Iris pigment epithelial cell (primary cell): ENCODE results near the gene MPIG6B.
A peak's percentile ranks its signal among the peaks of the same experiment; 100 is the strongest.

Experiments used
- DNase-seq: peaks from one replicate; pipeline ENCODE4 v3.0.0-alpha.2; 2011; ENCODE audit warnings: low read depth

Gene MPIG6B

DNA sequence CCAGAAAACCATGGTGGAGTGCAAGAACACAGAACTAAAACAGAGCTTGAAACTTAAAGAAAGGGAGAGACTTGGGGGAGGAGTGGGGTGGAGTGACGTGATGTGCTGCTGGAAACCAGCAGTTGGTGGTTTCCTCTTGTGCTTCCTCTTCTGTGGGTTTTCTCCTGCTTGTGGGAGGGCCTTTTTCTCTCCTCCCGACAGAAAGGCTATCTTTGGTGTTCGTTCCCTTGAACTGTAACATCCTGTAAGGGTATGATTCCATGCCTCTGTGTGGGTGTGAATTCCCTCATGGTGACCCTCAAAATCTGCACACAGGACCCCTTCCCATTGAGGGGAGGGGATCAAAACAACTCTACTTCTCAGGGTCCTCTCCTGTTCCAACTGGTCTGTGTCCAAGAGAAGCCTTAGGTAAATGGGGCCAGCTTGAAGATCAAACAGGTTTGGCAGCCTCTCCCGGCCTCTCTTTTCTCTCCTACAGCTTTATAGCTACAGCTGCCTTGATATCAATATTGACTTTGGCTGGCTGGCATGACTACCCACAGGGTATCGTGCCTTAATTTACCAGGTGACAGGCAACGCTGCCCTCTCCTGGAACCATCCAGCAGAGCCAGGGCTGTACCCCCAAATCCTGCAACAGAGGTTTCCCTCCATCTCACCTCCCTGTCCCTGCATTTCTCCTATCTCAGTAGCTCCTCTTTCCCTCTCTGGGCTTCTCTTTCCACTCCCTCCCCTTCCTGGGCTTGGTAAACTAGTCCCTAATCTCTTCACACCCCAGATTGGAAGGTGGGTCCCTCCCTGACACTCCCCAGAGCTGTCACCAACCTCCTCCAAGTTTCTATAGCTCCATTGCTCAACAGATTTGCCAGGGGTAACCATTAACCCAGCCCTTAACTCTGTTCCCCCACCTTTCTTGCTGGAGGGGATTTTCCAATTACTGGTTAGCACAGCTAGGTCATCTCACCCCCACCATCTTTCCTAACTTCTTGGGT is 15.1 kb downstream of the MPIG6B start:
- peak; percentile 94 for DNase-seq

DNA sequence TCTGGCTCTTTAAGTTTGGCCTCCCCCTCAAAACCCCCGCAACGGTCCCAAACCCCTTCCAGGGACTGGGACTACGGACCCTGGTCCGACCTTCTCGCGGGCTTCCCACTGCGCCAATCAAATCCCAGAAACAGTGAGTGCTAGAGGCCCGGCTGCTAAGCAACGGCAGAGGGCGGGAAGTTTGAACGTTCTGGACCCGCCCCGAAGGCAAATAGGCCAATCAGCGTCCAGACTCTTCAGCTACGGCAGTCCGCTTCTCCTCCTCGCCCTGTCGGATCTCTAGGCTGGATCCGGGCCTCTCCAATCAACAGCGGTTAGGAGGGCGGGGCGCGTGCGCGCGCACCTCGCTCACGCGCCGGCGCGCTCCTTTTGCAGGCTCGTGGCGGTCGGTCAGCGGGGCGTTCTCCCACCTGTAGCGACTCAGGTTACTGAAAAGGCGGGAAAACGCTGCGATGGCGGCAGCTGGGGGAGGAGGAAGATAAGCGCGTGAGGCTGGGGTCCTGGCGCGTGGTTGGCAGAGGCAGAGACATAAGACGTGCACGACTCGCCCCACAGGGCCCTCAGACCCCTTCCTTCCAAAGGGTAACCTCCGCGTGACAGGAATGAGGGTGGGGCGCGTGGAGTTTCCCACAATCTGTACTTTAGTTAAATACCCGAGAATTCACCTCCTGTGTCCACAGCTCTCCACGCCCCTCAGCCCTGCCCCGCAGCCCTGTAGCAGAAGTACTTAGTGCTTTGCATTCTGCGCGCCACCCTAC is 16.6 kb downstream of the MPIG6B start, which contains the start of gene MSH5:
TSS of gene MSH5 (plus strand) at position 367 of the 758 bp plus-strand sequence. CDS start 462 bp downstream, outside the sequence.
- peak; percentile 99 for DNase-seq

DNA sequence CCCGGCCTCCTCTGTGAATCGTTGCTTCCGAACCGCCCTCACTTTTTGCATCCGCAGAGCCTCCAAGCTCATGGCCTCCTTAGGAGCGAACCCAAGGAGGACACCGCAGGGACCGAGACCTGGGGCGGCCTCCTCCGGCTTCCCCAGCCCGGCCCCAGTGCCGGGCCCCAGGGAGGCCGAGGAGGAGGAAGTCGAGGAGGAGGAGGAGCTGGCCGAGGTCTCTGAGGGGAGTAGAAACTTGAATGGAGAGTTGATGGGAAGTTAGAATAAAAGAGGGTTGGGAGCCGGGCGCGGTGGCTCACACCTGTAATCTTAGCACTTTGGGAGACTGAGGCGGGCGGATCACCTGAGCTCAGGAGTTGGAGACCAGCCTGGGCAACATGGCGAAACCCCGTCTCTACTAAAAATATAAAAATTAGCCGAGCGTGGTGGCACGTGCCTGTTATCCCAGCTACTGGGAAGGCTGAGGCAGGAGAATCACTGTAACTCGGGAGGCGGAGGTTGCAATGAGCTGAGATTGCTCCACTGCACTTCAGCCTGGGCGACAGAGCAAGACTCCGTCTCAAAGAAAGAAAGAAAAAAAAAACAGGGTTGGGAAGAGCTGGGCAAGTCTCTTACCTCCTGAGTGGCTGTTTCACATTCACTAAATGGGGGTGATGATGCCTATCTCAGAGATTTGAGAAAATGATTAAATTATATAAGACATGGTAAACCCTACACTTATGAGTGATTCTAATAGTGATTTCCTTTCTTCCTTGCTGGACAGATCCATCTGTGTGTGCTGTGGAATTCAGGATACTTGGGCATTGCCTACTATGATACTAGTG is 17.4 kb downstream of the MPIG6B start:
- no peak for DNase-seq

DNA sequence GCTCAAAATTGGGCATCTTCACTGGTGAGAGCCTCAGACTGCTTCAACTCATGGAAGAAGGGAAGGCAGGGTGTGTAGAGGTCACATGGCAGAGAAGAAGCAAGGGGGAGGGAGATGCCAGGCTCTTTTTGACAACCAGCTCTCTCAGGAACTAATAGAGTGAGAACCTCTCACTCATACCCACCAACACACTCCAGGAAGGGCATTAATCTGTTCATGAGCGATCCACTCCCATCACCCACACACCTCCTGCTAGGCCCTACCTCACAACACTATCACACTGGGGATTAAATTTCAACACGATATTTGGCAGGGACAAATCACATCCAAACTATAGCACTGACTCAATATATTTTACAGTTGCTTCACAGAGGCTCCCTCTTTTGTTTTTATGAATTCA is 18.6 kb downstream of the MPIG6B start:
- no peak for DNase-seq

DNA sequence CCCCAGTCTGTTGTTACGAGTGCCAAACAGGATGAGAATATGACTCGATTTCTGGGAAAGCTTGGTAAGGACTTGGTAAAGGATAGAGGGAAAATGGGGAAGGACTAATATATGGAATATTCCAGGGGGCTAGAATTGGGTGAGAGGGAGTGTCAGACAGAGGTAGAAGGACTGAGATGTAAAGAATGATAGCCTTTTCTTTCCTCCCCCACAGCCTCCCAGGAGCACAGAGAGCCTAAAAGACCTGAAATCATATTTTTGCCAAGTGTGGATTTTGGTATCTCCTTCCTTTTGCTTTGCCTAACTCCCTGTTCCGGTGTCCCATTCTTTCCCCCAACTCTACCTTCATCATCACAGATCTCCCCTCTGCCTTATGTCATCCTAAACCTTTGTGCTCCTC is 19.7 kb downstream of the MPIG6B start:
- no peak for DNase-seq

DNA sequence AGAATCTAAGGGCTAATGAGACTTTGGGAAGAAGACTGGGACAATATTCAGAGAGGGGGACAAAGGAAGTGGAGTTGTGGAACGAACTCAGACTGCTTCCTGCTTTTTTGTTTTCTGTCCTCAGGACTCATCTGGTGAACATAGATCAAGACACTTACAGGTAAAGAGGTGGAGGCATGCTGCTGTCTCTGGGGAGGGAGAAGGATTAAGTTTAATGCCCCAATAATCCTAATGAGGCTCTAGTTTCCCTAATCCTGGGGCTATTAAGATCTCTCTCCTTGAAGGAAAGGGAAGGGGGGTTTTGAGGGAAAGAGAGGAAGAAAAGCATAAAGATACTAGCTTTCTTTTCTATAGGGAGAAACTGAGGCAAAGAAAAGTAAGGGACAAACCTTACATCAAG is 21.2 kb downstream of the MPIG6B start:
- DNase-seq = no peak

DNA sequence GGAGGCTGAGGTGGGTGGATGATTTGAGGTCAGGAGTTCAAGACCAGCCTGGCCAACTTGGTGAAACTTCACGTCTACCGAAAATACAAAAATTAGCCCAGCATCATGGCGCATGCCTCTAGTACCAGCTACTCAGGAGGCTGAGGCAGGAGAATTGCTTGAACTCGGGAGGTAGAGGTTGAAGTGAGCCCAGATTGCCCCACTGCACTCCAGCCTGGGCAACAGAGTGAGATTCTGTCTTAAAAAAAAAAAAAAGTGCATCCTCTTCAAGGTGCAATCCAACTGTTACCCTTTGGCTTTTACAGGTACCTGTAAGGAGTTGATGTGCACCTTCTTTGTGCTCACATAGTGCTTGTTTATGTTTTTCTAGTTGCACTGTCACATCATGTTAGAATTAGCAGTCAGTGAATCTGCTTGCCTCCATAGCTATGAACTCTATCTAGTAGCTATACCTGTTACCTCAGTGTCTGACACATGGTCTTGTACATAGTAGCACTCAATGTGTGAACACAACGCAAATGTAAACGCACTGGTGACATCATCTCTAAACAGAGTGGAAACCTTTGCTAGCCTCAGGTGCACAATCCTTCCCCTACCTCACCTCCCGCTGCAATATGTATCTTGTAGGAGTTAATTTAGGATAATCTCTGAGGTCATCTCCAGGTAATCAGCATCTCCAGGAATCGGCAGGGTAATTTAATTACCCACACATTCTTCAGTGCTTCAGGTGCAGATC is 26.3 kb downstream of the MPIG6B start:
- DNase-seq = no peak

DNA sequence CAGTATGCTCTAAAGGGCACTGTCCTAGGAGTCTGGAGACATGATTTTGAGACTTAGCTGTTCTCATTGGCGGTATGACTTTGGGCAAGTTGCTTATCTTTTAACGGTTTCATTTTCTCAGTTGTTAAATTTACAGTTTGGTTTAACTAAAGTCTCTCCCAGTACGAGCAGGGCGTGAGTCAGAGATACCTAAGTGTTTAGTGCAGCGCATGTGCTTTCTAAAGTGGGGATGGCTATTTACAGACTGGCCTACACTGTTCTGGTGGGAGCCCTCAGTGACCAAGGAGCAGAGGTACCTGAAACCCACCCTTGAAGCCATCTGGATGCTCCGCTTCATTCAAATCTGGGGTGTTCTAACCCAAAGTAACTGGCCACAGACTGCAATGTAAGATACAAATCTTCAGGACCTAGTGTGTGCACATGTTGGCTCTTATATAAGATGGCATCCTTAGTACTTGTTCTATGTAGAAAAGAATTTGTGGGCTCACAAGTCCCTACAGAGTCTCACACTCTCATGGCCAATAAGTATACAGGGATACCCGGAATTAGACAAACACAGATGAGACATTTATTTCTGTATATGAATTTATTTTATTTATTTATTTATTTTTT is 27.3 kb downstream of the MPIG6B start:
- DNase-seq = peak; percentile 86

DNA sequence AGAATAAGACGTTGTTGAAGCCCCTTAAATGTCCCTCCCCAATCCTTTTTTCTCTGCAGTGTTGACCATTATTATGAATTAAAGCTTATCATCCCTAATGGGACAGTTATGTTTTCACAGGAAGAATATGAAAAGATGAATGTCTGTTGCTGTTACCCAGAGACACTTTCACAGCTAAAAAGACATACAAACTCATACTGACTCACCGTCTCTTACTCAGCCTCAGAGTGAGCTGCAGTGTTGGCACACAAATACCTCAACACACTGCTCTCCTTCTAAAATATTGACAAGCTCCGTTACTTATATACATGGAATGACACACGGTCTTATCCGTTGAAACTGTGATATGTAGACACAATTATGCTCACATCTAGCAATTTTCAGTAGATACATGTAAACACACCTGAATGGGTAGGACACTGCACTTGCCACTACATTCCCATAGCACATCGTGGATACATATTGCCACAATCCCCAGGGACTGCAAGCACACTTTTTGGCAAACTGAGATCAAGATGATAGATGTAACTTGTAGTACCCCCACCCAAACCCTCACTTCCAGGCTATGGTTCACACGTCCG is 29.7 kb downstream of the MPIG6B start:
- DNase-seq = peak; percentile 88

DNA sequence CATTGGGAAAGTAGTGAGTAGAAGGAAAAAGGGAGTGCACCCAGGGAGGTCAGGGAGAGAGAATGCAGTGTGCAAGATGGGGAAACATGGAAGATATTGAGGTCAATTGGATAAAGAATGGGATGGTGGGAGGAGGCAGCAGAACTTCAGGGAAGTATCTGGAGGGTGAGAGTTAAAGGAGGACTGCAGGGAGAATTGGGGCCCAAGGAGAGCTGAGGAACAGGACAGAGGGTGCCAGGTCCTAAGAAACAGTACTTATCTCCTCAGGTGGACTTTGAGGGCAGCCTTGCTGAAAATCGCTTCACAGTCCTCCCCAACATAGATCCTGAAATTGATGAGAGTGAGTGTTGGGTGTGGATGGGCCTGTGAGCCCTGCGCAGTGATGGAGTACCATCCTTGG is 35.1 kb downstream of the MPIG6B start:
- no peak for DNase-seq

DNA sequence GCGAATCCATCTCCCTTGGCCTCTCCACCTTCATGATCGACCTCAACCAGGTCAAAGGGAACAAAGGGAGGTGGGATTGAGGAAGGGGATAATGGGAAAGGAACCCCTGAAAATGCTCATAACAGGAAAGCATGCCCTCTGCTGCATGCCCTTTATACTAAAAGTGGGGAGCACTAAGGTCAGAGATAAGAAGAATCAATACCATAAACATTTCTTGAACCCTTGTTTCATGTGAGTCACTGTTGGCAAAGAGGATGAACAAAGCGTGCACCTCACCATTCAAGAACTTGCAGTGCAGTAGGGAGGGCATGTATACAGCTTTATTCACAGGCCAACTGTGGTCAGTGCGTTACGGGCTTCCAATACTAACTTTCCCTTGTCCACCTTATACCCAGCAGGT is 37.6 kb downstream of the MPIG6B start:
- no peak for DNase-seq

DNA sequence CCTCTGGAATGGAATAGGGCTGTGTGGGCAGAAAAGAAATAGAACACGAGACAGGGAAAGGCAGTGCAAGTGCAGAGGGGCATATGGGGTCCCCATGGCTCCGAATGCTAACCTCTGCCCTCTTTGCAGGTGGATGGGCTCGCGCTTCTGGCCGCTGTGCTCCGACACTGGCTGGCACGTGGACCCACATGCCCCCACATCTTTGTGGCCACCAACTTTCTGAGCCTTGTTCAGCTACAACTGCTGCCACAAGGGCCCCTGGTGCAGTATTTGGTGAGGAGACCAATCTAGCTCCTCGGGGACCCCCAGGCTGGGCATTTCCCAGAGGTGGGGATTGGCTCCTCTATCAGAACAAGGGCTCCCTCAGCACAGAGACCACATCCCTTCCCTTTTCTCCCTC is 38.2 kb downstream of the MPIG6B start:
- DNase-seq = no peak

DNA sequence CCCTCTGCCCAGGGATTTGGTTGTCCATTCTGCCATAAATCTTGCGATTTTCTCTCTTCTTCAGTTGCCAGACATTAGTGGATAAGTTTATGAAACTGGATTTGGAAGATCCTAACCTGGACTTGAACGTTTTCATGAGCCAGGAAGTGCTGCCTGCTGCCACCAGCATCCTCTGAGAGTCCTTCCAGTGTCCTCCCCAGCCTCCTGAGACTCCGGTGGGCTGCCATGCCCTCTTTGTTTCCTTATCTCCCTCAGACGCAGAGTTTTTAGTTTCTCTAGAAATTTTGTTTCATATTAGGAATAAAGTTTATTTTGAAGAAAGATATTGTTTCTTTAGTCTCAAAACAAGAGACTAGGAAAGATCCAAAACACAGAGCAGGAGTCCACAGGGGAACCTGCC is 39.2 kb downstream of the MPIG6B start, which contains the start of gene SAPCD1:
TSS of gene SAPCD1 (plus strand) at position 301 of the 400 bp plus-strand sequence. CDS start 399 bp downstream, outside the sequence.
- no peak for DNase-seq

DNA sequence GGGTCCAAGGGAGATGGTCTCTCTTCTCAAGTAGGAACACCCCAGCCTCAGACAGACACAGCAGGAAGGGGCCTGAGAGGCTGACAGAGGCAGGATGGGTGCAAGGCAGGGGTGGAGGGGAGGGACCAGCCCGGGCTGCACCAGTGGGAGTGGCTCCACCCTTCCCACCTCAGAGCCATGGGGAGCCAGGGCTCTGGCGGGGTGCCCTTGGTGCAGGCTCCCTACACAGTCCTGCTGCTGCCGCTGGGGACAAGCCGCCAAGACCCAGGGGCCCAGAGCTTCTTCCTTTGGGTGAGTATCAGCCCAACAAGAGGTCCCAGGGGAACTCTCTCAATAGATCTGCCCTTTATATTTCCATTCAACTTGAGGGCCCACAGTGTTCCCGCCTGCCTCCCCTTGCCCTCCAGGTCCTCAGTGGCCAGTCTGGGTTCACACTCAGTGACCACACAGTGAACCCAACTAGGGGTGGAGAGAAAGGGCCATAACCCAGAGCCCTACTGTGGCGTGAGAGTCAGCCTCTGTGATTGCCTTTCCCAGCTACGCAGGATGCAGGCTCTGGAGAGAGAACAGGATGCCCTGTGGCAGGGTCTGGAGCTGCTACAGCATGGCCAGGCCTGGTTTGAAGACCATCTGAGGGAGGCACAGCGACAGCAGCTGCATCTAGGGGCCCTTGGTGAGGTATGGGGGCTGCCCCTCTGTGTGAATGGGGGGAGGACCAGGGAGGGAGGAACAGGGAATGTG is 39.9 kb downstream of the MPIG6B start:
- DNase-seq = no peak

DNA sequence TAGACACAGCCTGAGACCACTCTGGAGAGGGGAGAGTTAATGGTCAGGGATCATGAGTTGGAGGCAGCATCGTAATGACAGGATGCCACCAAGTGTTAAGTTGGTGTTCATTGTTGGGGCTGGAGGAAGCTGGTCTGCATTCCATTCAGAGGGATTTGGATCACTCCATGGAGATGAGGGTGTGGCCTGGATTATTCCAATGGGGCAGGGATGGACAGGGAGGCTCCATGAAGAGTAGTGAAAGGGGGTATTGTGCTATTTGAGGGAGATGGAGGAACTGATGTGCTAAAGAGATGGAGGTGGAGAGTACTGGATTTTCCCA is 40.4 kb downstream of the MPIG6B start:
- peak; percentile 15 for DNase-seq

DNA sequence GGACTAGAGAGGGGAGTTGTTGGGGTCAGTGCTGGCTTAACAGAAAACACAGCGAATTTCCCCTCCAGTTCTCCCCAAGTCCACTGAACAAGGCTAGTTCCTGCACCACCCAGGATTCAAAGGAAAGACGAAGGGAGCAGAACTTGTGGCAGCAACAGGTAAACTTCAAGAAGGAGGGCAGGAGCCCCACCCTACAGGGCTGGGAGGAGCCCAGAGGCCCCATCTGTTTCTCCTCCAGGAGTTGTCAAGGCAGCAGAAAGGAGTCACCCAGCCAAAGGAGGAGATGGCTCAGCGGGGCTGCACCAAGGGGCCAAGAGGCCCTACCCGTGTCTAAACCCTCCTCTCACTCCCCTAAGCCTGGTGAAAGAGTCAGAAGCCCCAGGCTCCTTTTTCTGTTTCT is 41.0 kb downstream of the MPIG6B start:
- DNase-seq = no peak

DNA sequence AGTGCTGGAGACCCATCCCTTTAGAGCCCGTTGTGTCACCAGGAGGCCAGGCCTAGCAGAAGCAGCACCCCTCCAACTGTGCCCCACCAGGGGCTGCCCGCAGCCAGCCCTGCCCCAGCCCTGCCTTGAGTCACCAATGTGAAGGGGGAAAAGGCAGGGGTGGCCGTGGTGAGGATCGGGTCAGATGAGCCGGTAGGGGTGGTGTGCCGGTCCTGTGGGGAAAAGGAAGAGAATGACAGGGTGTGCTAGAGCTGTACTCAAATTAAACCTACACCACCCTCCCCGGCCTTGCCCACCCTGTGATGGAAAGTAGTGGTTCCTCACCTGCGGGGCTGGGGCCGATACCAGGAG is 42.4 kb downstream of the MPIG6B start:
- no peak for DNase-seq

DNA sequence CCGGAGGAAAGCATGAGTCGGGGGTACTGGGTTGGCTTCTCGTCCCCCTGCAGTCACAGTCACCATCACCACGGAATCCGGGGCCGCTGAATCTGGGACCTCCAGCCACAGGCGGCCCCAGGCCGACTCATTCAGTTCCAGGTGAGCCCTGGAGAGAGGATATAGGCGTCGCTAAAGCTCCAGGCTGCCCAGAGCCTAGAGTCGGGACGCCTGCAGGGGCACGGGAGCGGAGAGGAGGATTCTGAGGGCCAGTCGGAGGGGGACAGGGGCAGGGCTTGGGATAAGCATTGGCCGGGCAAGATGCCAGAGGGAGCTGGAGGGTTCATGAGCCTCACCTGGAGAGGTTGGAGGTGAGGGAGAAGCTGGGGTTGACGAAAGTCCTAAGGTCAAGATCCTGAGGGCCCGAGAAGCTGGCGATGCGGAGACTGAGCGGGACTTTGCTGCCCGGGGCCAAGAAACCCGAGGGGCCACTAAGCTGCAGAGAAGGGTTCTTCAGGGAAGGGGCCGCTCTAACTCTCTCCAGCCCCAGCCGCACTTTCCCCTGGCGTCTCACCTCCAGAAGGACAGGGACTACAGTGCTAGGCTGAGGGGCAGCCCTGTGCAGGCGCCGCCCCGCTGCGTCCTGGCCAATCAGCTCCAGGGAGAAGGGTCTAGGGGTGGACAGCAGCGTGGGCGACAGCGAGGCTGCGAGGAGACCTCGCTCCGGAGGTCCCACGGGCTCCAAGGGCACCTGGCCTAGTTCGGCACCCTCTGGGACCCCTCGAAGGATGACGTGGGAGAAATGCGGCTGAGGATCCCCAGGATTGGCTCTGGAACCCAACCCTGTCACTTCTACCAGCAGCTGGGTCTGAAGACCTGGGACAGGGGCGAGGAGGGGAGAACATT is 43.0 kb downstream of the MPIG6B start:
- DNase-seq = no peak

DNA sequence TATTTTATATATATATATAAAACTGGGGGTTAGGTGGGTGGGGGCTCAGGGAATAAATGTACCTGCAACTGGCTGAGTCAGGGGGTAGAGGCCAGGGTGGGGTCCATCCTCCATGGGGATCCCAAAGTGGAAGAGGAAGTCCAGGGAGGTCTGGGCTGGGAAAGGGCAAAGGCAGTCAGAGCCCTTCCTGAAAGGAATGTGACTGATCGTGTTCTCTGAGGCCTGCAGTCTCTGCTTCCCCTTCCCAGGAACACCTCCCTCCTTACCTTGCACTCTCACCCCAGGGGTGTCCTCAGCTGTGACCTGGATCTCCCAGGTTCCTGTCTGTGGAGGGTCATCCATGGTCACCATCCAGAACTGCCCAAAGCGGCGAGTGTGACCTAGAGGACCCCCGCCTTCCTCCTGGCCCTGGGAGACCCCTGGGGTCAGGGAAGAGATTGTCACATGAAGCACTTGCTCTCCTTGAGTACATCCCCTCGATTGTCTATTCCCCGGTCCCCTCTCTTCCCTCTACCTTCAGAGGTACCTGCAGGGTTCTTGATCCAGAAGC is 44.0 kb downstream of the MPIG6B start:
- no peak for DNase-seq
